GM18505 (cell line): ENCODE data around the gene GIMAP8.

Experiments
- ATAC-seq: cut with Tn5 transposase; IDR thresholded peaks from one replicate; pipeline ENCODE4 v1.9.1; 2021; ENCODE audit not compliant: unreplicated experiment
- POLR2A ChIP-seq: IDR thresholded peaks from 4 replicates; pipeline ENCODE4 v1.6.1; 2011; ENCODE audit warnings: borderline replicate concordance; ENCODE audit not compliant: insufficient read depth, insufficient read length; ENCODE audit errors: extremely low read depth

GIMAP8 gene

GRCh38 chr7:150420242-150420641, 30.2 kb upstream of the GIMAP8 start:
- ATAC-seq = no peak
- no peak for TF ChIP-seq POLR2A

DNA sequence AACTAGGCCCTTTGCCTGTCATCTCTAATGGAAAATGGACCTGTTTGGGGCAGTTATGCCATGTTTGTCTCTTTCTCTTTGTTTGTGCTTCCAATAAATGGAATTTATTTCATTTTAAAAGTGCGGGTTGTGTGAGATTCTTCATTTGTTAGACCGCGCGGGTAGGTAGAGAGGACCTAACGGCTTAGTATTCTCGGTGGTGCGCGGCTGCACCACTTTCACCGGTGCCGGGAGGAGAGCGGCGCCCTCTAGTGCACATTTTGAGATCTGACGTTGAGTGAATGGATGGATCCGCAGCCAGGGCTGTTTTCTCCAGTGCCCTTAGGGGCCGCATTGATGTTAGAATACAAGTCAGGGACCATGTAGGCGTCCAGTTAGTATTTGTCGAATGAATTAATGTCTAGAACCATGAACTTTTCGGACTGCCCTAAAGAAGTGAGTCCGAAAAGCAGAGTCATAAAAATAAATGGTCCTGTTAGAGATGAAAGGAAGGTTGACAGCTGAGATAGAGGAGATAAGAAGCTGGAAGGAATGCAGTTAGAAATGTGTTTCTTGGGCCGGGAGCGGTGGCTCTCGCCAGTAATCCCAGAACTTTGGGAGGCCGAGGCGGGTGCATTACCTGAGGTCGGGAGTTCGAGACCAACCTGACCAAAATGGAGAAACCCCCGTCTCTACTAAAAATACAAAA, 29.3 kb upstream of the GIMAP8 start:
- ATAC-seq = no peak
- TF ChIP-seq POLR2A = no peak

DNA sequence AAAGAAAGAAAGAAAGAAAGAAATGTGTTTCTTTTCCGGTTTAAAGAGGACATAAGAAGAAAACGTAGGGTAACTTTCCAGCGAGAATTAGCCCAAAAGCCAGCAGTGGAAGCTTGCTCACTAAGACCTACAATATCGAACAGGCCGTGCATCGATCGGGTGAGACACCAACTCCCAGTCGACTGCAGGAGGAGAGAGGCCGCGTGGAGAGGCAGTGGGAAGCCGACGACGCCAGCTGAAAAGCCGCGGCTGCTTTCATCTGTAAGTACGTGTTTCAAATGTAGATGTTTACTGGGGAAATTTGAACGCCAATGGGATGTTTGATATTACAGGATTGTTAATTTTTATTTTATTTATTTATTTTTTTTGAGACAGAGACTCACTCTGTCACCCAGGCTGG, 28.6 kb upstream of the GIMAP8 start:
- TF ChIP-seq POLR2A = no peak
- ATAC-seq = no peak

GRCh38 chr7:150425670-150426069, 24.8 kb upstream of the GIMAP8 start:
- no peak for TF ChIP-seq POLR2A
- no peak for ATAC-seq

- ATAC-seq = peak; percentile 45
- no peak for TF ChIP-seq POLR2A
Measured at GRCh38 chr7:150428671-150429451, 21.6 kb upstream of the GIMAP8 start.

DNA sequence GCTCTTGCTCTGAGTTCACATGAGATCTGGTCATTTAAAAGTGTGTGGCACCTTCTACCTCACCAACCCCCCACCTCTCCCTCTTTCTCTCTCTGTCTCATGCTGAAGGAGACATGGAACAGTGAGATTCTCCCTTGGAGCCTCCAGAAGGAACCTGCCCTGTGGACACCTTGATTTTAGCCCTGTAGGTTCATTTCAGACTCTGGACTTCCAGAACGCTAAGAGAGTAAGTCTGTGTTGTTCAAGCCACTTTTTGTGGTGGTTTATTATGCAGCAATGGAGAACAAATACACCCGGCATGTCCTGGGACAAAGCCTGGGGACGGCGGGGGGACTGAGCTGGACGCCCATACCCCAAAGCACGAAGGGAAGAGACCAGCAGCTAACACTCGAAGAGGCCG, 20.7 kb upstream of the GIMAP8 start:
- no peak for TF ChIP-seq POLR2A
- no peak for ATAC-seq

GRCh38 chr7:150430465-150431085, 19.9 kb upstream of the GIMAP8 start:
- ATAC-seq = no peak

DNA sequence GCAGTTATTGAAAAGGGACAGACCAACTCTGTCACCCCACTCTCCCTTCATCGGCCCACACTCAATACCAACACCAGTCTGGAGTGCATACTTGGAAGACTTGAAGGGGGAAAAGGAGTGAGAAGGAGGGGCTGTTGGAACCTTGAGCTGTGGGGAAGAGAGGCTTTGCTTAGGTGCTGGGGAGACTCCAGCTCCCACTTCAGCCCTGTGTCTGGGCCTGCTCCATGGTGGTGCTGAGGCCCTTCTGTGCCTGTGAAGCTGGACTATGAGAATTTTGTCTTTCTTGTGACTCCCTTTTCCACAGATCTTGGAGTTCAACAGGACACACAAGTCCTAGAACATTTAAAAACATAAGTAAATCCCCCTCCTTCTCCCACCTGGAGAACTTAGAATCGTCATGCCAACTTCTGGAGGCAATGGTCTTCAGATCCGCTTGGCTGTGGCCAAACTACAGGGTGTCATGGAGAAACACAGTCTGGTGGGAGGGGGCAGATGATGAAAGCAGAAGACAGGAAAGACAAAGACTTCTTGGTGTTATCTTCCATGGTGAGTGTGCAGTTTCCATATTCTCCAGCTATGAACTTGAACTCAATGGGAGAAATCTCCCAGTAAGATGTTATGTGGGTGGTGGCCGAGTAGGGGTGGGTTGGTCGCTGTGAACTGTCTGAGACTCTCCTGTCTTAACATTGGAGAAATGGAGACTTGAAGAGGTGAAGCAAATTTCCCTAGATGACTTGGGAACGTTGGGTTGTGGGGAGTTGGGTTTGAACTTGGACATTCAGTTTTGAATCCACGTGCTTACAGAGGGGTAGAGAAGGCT, 18.4 kb upstream of the GIMAP8 start:
- no peak for TF ChIP-seq POLR2A

More at GRCh38 chr7:150430465-150431085, 19.9 kb upstream of the GIMAP8 start:
- no peak for TF ChIP-seq POLR2A

DNA sequence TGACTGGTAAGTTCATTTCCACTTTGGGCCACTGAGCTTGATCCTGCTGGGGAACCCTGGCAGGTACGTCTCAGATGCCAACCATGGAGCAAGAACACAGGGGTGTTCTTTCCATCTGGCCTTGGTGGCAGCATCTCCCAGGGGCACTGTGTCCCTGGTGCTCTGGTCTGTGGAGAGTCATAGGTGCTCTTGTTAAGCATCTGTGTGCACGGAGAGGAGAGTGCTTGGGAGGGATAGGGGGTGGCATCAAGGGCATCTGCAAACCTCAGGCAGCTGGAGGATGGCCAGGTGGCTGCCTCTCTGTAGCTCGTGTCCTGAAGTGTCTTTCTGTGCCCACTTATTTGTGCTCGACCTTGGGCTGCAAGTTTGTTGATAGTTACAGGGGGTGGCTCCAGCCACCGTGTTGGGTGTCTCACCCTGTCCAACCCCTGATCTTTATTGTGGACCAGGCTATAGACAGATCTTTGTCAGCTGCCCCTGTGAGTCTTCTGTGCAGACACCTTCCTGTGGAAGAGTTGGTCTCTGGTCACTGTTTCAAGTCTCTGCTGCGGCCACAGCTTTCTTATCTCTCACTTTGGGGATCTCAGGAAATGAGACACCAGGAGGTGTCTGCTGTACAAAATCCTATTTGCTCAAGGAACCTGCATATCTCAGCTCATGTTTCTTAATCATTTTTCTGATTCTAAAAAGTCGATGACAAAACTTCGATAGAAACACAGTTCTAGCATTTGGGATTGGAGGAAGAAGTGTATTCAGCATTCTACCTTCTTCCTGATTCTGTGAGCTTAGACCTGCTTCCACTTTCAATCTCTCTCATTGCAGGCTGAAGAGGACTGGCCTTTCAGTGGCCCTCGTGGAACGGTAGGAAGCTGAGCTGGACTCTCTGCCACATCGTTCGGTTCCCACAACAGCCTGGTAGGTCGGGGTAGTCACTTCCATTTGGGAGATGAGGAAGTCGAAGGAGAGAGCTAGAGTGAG, 17.2 kb upstream of the GIMAP8 start:
- peak; percentile 77 for TF ChIP-seq POLR2A
- ATAC-seq = no peak

More for the DNA sequence above, 18.4 kb upstream of the GIMAP8 start:
- no peak for ATAC-seq

DNA sequence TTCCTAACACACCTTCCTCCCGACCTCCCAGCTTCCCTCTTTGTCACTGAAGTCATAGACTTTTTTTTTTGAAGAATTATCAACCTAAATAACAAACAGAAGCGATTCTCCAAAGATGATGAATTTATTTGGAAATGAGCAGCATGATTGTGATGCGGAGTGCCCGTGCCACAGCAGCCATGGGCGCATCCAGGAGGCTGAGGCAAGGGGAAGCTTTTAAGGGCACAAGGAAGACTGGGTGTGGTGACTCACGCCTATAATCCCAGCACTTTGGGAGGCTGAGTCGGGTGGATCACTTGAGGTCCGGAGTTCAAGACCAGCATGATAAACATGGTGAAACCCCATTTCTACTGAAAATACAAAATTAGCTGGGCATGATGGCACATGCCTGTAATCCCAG, 16.2 kb upstream of the GIMAP8 start:
- ATAC-seq = no peak
- no peak for TF ChIP-seq POLR2A

- no peak for ATAC-seq
- TF ChIP-seq POLR2A = no peak
Measured at GRCh38 chr7:150435047-150435389, 15.4 kb upstream of the GIMAP8 start.
